NCI-H2029 (cell line): ENCODE data around the gene NPL.
A peak's percentile ranks its signal among the peaks of the same experiment; 100 is the strongest.

Experiments used
- DNase-seq: peaks from one replicate; lab custom pipeline; 2025; lab: John Stamatoyannopoulos, UW

The NPL gene, protein sequence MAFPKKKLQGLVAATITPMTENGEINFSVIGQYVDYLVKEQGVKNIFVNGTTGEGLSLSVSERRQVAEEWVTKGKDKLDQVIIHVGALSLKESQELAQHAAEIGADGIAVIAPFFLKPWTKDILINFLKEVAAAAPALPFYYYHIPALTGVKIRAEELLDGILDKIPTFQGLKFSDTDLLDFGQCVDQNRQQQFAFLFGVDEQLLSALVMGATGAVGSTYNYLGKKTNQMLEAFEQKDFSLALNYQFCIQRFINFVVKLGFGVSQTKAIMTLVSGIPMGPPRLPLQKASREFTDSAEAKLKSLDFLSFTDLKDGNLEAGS

GRCh38 chr1:182789138-182790076 is at the start of gene NPL:
Gene NPL (plus strand): TSS chr1:182789773. CDS start chr1:182794372, 4,599 bp downstream.
- peak; percentile 25 for DNase-seq

GRCh38 chr1:182740120-182740519 is 49.5 kb upstream of the NPL start:
- DNase-seq: no peak

GRCh38 chr1:182742780-182743179 is 46.8 kb upstream of the NPL start:
- no peak for DNase-seq

DNA sequence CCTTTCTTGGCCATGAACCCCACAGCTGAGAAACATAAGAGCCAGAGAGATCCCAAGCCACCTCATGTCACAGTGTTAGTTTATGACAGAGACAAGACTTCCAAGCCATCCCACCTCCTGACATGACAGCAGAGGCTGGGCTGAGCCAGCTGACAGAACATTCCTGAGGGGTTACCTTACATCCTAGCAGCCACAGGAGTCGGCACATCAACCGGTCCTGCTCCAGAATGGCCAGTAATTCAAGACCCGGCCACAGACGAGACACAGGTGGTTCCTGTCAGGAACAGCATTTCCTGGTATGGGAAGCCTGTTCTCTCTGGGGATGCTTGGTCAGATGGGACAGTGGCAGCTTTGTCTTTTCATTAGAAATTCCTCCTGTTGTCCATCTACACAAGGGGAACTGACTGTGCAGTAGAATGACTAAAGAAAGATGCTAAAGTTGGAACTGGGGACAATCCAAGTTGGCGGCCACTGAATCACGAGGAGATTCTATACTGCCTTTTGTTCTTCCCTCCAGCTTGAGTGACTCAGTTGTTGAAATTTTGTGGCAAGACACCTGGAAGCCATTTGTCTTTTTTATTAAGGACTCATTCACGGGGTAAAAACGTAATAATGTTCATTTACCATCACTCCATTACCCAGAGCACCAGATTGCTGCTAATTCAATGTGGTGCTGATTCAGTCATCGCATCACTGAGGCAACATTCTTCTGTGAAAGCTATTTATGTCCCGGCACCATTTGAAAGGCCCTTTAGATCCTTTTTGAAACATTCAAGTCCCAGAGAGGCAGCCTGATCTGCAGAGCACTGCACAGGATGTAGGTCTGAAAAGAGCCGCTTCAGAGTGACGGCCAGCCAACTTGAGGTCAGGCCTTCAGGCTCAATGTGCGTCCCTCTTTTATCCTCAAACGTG is 37.2 kb upstream of the NPL start:
- no peak for DNase-seq

DNA sequence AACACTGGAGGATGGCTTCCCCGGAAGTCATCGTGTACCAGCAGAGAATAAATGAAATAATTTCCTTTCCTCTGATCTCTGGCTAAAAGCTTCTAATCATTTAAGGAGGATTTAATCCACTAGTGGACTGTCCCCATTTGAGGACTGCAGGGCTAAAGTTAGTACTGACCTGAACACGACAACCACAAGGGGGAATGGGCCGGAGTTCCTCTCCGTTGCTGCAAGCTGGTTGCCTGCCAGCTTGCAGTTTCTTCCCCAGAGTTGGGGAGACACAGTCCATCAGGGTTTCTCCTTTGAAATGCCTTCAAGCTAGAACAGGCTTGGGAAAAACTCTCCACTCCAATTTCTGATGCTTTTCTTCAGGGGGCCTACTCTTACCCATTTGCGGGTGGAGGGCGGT is 35.5 kb upstream of the NPL start:
- DNase-seq: no peak

GRCh38 chr1:182754543-182755314 is 34.8 kb upstream of the NPL start:
- no peak for DNase-seq

- no peak for DNase-seq
Observed at GRCh38 chr1:182755632-182756031, 33.9 kb upstream of the NPL start.

DNA sequence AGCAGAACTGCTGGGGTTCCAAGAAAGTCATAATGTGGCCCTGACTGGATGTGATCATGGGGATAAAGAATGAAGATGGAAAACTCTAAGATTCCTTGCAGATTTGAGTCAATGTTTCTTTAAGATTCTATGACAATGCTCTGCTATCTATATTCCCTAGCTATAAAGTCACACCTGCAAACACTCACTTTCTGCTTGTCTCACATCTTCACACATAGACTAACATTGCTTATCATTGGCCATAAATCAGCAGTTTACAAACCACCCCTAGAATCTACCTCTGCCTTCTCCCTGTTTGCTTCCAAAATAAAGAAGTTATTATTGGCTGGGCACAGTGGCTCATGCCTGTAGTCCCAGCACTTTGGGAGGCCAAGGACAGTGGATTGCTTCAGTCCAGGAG is 33.1 kb upstream of the NPL start:
- DNase-seq: no peak

DNA sequence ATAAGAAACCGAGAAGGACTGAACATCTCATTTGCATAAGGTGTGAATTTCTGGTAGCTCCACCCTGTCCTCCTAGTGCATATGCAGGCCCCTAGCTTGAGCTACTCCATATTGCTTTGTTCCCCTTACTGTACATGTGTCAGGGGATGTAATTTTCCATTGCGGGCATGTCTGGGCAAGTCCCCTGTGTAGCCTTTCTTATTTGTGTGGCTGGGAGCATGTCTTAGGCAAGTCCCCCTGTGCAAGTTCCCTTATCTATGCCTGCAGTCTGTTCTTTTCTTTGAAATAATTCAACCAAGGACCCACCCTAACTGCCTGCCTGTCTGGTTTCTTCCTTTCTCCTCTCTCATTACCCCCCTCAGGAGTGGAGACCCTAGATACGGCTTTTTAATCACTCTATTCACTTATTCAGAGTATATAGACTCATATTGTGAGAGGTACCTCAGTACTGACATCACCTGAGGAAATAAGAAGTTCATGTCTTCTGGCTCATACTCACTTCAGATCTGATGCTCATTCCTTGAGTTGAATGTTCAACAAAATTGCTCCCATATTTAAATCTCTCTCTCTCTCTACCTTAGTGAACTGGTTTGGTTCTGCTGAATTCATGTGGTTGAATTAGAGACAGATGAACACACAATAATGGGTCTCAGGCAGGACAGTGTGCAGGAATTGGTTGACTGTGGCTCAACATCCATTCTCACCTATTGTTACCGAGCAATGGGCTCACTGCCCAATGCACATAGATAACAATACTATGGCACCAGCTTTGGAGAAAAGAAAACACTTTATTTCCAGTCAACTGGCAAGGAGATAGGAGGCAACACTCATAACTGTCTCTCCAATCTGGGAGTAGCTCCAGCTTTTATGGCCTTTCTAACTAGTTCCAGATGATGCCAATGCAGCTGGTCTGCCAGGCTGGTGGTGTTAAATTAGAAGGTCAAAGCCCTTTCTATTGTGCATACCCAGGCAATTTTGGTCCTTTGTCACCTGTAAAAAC is 27.9 kb upstream of the NPL start:
- DNase-seq: no peak

GRCh38 chr1:182762536-182762935 is 27.0 kb upstream of the NPL start:
- DNase-seq: no peak

- no peak for DNase-seq
Observed at GRCh38 chr1:182764029-182764727, 25.4 kb upstream of the NPL start.

DNA sequence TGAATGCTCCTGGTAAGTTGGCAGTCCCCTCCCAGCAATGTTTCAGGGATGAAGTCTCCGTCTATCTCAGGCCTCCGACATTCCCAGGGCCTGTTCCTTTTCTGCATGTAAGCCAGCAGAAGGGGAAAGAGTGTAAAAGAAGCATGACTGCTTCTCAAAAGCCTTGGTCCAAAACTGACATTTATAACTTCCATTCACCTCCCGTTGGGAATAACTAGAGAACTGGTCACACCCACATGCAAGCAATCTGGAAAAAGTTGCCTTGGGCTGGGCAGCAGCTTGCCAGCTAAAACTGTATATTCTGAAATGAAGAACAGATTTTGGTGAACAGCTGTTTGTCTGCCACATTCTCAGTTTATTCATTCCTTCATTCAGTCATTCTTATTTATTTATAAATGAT is 24.2 kb upstream of the NPL start:
- DNase-seq: no peak

DNA sequence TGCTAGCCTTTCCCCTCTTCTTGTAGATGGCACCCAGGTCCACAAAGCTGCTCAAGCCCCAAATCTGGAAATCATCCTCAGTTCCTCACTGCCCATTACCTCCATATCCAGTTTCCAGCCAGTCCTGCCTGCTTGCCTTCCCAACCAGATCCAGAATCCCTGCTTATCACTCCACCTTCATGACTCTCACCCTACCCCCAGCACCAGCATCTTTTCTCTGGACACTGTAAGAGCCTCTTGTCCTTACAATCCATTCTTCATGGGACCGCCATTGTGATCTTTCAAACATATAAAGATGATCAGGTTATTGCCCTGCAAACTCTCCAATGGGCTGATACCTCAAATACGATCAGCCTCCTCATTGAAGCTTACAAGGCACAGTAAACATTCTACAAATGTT is 23.5 kb upstream of the NPL start:
- no peak for DNase-seq

DNA sequence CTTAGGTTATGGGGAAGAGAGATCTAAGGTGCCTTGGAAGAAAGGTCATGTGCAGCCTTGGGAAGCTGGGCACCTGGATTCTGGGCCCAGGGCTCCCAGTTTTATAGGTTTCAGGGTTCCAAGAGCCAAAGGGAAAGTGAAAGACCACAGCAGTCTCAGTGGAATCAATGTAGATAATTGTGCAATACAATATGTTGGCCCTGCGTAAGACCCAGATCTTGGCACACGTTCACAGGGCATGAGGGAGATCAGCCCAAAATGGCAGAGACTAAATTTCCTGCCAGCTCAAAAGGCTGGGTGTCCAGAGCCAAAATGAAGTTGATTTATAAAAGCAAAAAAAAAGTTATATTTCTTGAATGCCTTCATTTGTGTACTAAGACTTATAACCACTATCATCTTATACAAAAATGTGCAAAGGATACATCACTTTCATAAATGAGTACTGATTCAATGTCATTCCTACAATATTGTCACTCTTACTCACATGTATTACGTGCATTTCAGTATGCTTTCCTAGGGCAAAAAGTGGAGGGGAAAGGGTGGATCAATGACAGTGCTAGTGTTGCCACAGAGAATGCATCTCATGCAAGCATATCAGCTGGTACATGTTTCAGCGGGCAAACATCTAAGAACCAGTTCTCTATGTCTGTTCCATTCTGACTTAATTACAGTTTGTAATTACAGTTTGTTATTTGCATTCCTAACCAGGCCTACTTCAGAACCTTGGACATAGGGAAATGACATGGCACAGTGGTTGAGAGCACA is 22.5 kb upstream of the NPL start:
- no peak for DNase-seq

DNA sequence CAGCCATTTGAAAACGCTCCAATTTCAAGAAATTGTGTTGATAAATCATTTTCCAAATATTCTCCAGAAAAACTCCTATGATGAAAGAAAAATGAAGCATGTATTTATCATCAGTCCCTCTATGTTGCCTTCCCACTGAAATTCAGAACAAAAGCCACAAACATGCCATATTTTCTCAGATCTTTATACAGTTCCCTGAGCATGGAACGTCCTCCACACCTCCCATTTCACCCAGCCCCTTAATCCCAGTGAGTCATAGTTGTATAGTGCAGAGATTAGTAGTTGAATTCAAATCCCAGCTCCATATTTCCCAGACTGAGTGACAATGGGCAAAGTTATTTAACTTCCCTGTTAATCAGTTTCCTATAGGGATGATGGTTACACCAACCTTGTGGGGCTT is 20.6 kb upstream of the NPL start:
- no peak for DNase-seq

DNA sequence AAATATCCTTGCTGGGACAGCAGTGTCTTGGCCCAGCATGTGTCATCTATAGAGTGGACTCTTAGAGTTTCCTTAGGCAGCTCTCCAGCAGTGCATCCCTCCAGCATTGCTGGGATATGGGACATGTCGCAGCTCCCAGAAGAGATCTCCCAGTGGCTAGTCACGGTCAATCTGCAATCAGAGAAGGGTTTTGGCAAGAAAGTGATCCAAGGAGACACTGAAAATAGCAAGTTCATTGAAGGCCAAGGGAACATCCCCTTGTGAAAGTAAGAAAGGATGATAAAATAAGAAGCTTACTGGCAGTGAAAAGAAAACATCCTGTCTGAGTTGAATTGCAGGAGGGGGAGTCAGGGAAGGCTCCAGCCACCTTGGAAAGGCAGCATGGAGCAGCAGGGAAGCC is 19.3 kb upstream of the NPL start:
- DNase-seq: no peak

DNA sequence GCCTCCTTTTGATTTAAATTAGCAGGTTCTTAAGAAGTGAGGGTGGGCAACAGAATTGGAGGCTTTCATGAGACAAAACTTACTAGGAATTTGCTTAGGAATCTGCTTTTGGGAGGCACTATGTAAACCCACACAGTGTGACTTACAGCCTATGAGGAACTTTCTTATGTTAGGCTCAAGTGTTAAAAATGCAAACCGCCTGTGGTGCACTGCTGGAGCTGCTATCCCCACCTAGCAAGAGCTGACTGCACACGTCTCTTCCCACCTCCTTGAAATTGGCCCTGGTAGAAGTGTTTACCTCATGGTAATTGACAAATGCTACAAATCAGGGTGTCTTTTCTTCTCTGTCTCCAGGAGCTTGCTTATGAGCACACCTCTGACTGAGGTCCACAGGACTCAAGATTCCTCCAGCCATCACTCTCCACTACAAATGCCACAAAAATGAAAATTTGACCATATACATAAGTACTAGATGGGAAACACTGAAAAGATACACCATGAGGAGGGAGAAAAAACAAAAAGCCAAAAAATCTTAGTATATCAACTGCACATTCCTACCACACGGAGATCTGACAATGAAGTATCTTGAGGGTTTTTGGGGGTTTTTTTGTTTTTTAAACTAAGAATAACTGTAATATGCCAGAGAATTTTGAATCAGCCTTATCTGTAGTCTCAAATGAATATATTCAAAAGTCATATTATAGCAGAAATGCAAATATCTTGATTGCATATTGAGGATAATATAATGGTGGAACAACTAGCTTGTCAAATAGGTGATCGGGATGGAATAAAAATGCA is 18.2 kb upstream of the NPL start:
- DNase-seq: no peak

GRCh38 chr1:182777386-182777785 is 12.2 kb upstream of the NPL start:
- DNase-seq: no peak
